K562 (cell line): ENCODE data around the gene ACAT2. TPM values are rescaled to one million over a fixed set of nuclear protein-coding genes. Genes with fewer than 3 reads are reported as not detected.
A peak's percentile ranks its signal among the peaks of the same experiment; 100 is the strongest.

Experiments
- BCOR ChIP-seq: fragments of 450-650 bp; IDR thresholded peaks from 2 replicates; pipeline ENCODE4 v1.6.1; 2016
- CBX5 ChIP-seq: IDR thresholded peaks from 2 replicates; pipeline ENCODE4 v1.6.1; 2014; ENCODE audit warnings: low read depth, borderline replicate concordance
- DMBX1 ChIP-seq: fragments of 250-450 bp; sonication (Bioruptor Pico); IDR thresholded peaks from 2 replicates; pipeline ENCODE4 v1.8.0; 2022; ENCODE audit warnings: inconsistent platforms, mild to moderate bottlenecking, moderate library complexity, borderline replicate concordance
- FOXK2 ChIP-seq, 2 experiments: fragments of 450-650 bp; IDR thresholded peaks in 1 of 2; conservative IDR thresholded peaks in 1 of 2; 2 replicates each; pipeline ENCODE4 v1.6.1; 2016; ENCODE audit warnings: low read depth in 2 of 2, mild to moderate bottlenecking in 1 of 2
- GTF2F1 ChIP-seq: IDR thresholded peaks from 2 replicates; pipeline ENCODE4 v1.6.1; 2011; ENCODE audit warnings: low read depth, low read length, improper control_type of control experiment
- HDGF ChIP-seq: fragments of 450-650 bp; IDR thresholded peaks from 2 replicates; pipeline ENCODE4 v1.6.1; 2016
- NCOA4 ChIP-seq: fragments of 450-650 bp; IDR thresholded peaks from 2 replicates; pipeline ENCODE4 v1.6.1; 2018; ENCODE audit warnings: mild to moderate bottlenecking; ENCODE audit not compliant: partially characterized antibody
- RFX7 ChIP-seq: fragments of 250-450 bp; sonication (Bioruptor Pico); IDR thresholded peaks from 2 replicates; pipeline ENCODE4 v1.5.1; 2021; ENCODE audit warnings: mild to moderate bottlenecking
- SAFB ChIP-seq: fragments of 200-400 bp; formaldehyde crosslinking; IDR thresholded peaks from 2 replicates; pipeline ENCODE4 v1.6.1; 2017; ENCODE audit warnings: low read depth, low read length, borderline replicate concordance
- ZFP1 ChIP-seq: fragments of 450-650 bp; formaldehyde crosslinking; IDR thresholded peaks from 2 replicates; pipeline ENCODE4 v1.4.0; 2020; ENCODE audit warnings: mild to moderate bottlenecking, mixed read lengths
- ZKSCAN8 ChIP-seq: fragments of 200-800 bp; sonication (Bioruptor generic); IDR thresholded peaks from 2 replicates; pipeline ENCODE4 v1.6.1; 2016; ENCODE audit warnings: missing genetic modification characterization, missing compliant biosample characterization
- ZNF253 ChIP-seq: fragments of 250-450 bp; sonication (Bioruptor Pico); conservative IDR thresholded peaks from 2 replicates; pipeline ENCODE4 v1.6.1; 2021; ENCODE audit warnings: mild to moderate bottlenecking
- polyA plus RNA-seq, 8 experiments: library from polyadenylated mRNA; depleted of rRNA in 4 of 8; stranded (reverse) in 5 of 8; unstranded in 3 of 8; fragments of >200 nt; fragmentation: Nextera tagmentation in 2 of 8; fragmentation: Illumina TruSeq in 1 of 8; extraction: Ambion mirVana in 2 of 8; extraction: Trizol in 1 of 8; gene quantifications; 2 replicates each; pipeline versions ENCODE4 v1.2.1 to v1.2.3, GENCODE V29; 2011 to 2014; ENCODE audit warnings: inconsistent platforms in 1 of 8, missing spikeins in 1 of 8
- total RNA-seq, 7 experiments: library from RNA; depleted of rRNA in 6 of 7; stranded (reverse); fragments of >200 nt in 6 of 7; fragmentation: Illumina TruSeq in 2 of 7; extraction: Trizol in 2 of 7; gene quantifications; 2 replicates each; pipeline versions ENCODE4 v1.2.1 to v1.2.3, GENCODE V29; 2011 to 2021; ENCODE audit warnings: low replicate concordance in 1 of 7
- TF ChIP-seq, protein P1 (sequence below): sonication (generic); formaldehyde crosslinking; IDR thresholded peaks from 2 replicates; pipeline ENCODE4 v1.8.1; 2023; ENCODE audit warnings: mild to moderate bottlenecking, missing genetic modification reagents
- TF ChIP-seq, protein P2 (sequence below): fragments of 450-650 bp; IDR thresholded peaks from 2 replicates; pipeline ENCODE4 v1.6.1; 2017; ENCODE audit warnings: mild to moderate bottlenecking, moderate library complexity
- TF ChIP-seq, protein P3 (sequence below): fragments of 450-650 bp; formaldehyde crosslinking; IDR thresholded peaks from 2 replicates; pipeline ENCODE4 v1.4.0; 2022; ENCODE audit warnings: missing genetic modification characterization
- TF ChIP-seq, protein P4 (sequence below): fragments of 250-450 bp; sonication (Bioruptor Pico); IDR thresholded peaks from 2 replicates; pipeline ENCODE4 v1.8.0; 2022; ENCODE audit warnings: inconsistent platforms
- TF ChIP-seq, protein P5 (sequence below), 2 experiments: IDR thresholded peaks; 2 replicates each; pipeline ENCODE4 v1.6.1; 2012; ENCODE audit warnings: improper control_type of control experiment in 2 of 2, low read depth in 2 of 2, low read length in 2 of 2, borderline replicate concordance in 1 of 2

The ACAT2 gene
- total and polyA plus RNA-seq, 9 of the 15 experiments (the other 6 are each of a cell fraction or from before 2014, with no cell fraction given): 63.0 to 309 (median 144) TPM

DNA sequence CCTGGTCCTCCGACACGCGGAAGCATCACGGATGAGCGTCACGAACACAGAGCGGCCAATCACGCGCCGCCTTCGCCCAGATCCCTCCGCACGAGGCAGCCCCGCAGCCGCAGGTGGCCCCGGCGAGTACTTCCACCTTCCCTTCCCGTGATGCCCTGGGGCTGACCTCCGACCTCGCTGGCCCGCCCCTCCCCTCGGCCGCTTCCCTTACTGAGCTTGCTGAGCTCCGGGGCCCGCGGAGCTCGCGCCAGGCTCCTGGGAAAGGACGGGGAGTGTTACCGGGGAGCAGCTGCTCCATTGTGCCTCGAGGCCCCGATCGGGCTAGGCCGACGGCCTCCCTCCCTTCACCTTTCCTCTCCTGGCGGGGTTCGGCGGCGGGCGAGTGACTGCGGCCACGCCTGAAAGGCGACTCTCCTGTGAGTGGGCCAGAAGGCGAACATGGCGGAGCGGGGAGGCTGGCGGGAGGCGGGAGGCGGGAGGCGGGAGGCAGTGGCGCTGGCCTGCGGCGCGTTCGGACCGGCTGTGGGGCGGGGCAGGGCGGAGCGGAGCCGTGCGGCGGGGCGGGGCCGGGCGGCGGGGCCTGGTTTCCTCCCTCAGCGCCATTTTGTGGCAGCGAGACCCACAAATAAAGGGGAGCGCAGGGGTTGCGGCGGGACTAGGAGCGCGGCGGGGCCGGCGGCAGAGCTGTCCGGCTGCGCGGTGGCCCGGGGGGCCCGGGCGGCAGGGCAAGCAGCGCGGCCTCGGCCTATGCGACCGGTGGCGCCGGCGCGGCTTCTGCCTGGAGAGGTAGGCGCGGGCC is 34.7 kb upstream of the ACAT2 start, which contains the start of gene WTAP (continued):
- TF ChIP-seq SAFB (peak; percentile 96), GTF2F1 (peak; percentile 41; the same call in 1 of the 2 replicates), DMBX1 (CRISPR knock-in tag) (peak; percentile 91), HDGF (no peak), ZNF253 (CRISPR knock-in tag) (no peak), CBX5 (peak; percentile 69; the same call in 1 of the 2 replicates), BCOR (no peak; the same call in 1 of the 2 replicates), RFX7 (CRISPR knock-in tag) (no peak), NCOA4 (no peak), FOXK2 (conservative IDR thresholded peaks at IDR 0.05 in 1 of 2, IDR thresholded peaks at IDR 0.05 in 1 of 2; ENCODE audit: low read depth in 2 of 2) (peak; percentile 75 to 80; a peak in 3 of 4 replicates), ZKSCAN8 (CRISPR knock-in tag) (no peak), ZFP1 (CRISPR knock-in tag) (no peak)
- TF ChIP-seq, protein P1, sequence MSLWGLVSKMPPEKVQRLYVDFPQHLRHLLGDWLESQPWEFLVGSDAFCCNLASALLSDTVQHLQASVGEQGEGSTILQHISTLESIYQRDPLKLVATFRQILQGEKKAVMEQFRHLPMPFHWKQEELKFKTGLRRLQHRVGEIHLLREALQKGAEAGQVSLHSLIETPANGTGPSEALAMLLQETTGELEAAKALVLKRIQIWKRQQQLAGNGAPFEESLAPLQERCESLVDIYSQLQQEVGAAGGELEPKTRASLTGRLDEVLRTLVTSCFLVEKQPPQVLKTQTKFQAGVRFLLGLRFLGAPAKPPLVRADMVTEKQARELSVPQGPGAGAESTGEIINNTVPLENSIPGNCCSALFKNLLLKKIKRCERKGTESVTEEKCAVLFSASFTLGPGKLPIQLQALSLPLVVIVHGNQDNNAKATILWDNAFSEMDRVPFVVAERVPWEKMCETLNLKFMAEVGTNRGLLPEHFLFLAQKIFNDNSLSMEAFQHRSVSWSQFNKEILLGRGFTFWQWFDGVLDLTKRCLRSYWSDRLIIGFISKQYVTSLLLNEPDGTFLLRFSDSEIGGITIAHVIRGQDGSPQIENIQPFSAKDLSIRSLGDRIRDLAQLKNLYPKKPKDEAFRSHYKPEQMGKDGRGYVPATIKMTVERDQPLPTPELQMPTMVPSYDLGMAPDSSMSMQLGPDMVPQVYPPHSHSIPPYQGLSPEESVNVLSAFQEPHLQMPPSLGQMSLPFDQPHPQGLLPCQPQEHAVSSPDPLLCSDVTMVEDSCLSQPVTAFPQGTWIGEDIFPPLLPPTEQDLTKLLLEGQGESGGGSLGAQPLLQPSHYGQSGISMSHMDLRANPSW (CRISPR knock-in tag): peak; percentile 78
- TF ChIP-seq, protein P2, sequence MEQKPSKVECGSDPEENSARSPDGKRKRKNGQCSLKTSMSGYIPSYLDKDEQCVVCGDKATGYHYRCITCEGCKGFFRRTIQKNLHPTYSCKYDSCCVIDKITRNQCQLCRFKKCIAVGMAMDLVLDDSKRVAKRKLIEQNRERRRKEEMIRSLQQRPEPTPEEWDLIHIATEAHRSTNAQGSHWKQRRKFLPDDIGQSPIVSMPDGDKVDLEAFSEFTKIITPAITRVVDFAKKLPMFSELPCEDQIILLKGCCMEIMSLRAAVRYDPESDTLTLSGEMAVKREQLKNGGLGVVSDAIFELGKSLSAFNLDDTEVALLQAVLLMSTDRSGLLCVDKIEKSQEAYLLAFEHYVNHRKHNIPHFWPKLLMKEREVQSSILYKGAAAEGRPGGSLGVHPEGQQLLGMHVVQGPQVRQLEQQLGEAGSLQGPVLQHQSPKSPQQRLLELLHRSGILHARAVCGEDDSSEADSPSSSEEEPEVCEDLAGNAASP: no peak
- TF ChIP-seq, protein P3, sequence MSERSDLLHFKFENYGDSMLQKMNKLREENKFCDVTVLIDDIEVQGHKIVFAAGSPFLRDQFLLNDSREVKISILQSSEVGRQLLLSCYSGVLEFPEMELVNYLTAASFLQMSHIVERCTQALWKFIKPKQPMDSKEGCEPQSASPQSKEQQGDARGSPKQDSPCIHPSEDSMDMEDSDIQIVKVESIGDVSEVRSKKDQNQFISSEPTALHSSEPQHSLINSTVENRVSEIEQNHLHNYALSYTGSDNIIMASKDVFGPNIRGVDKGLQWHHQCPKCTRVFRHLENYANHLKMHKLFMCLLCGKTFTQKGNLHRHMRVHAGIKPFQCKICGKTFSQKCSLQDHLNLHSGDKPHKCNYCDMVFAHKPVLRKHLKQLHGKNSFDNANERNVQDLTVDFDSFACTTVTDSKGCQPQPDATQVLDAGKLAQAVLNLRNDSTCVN: 0 out of 2 replicates have a peak, but pooled peaks have one; percentile 36
- TF ChIP-seq, protein P4, sequence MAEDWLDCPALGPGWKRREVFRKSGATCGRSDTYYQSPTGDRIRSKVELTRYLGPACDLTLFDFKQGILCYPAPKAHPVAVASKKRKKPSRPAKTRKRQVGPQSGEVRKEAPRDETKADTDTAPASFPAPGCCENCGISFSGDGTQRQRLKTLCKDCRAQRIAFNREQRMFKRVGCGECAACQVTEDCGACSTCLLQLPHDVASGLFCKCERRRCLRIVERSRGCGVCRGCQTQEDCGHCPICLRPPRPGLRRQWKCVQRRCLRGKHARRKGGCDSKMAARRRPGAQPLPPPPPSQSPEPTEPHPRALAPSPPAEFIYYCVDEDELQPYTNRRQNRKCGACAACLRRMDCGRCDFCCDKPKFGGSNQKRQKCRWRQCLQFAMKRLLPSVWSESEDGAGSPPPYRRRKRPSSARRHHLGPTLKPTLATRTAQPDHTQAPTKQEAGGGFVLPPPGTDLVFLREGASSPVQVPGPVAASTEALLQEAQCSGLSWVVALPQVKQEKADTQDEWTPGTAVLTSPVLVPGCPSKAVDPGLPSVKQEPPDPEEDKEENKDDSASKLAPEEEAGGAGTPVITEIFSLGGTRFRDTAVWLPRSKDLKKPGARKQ: no peak
- TF ChIP-seq, protein P5, sequence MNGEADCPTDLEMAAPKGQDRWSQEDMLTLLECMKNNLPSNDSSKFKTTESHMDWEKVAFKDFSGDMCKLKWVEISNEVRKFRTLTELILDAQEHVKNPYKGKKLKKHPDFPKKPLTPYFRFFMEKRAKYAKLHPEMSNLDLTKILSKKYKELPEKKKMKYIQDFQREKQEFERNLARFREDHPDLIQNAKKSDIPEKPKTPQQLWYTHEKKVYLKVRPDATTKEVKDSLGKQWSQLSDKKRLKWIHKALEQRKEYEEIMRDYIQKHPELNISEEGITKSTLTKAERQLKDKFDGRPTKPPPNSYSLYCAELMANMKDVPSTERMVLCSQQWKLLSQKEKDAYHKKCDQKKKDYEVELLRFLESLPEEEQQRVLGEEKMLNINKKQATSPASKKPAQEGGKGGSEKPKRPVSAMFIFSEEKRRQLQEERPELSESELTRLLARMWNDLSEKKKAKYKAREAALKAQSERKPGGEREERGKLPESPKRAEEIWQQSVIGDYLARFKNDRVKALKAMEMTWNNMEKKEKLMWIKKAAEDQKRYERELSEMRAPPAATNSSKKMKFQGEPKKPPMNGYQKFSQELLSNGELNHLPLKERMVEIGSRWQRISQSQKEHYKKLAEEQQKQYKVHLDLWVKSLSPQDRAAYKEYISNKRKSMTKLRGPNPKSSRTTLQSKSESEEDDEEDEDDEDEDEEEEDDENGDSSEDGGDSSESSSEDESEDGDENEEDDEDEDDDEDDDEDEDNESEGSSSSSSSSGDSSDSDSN (IDR thresholded peaks at IDR 0.05; ENCODE audit: borderline replicate concordance in 1 of 2, low read depth in 2 of 2, low read length in 2 of 2): peak in 1 of 2 experiments; percentile 8; a peak in 1 of 4 replicates
